GM10847 (cell line): ENCODE results near the gene TOMM22.

ENCODE experiments used
- POLR2A ChIP-seq: IDR thresholded peaks from 2 replicates; pipeline ENCODE4 v1.6.1; 2011; ENCODE audit not compliant: insufficient read length; ENCODE audit errors: extremely low read depth

Gene TOMM22

DNA sequence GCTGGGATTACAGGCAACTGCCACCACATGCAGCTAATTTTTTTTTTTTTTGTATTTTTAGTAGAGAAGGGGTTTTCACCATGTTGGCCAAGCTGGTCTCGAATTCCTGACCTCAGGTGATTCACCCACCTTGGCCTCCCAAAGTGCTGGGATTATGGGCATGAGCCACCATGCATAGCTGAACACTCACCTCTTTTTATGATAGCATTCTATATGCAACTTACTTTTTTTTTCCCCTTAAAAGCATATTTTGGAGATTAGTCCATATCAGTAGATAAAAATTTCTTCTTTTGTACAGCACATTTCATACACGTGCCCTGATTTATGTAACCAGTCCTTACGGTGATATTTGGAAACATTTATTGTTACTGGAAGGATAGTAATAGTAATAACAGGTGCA lies 38.6 kb downstream of the TOMM22 start:
- TF ChIP-seq POLR2A: no peak

DNA sequence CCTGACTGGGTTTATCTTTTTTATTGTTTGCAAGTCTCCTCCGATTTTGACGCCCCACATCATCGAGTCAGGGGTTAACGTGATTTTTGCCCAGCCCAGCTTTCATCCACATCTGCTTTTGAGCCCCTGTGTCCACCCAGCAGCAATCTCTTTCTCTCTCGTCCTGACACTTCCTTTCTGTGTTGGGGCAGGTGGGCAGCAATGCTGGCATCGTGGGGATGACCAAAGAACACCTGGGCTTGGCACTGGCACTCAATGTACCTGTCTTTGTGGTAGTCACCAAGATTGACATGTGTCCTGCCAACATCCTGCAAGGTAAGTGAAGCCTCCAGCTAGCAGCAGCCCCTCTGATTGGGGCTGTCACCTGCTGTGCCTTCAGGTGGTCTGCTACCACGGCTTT lies 39.8 kb downstream of the TOMM22 start:
- TF ChIP-seq POLR2A: no peak

DNA sequence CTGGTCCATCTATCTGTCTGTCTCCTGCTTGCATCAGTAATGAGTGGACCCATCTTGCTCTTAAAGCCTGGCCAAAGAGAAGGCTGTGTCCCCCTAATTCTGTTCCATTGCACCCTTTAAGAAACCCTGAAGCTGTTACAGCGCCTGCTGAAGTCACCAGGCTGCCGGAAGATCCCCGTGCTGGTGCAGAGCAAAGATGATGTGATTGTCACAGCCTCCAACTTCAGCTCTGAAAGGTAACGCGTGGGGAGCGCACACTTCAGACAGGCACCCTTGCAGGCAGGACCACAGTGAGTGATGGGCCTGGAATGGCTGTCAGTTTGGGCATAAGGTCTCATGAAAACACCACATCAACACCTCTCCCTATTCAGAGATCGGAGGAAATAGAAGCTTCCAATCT lies 42.4 kb downstream of the TOMM22 start:
- no peak for TF ChIP-seq POLR2A

DNA sequence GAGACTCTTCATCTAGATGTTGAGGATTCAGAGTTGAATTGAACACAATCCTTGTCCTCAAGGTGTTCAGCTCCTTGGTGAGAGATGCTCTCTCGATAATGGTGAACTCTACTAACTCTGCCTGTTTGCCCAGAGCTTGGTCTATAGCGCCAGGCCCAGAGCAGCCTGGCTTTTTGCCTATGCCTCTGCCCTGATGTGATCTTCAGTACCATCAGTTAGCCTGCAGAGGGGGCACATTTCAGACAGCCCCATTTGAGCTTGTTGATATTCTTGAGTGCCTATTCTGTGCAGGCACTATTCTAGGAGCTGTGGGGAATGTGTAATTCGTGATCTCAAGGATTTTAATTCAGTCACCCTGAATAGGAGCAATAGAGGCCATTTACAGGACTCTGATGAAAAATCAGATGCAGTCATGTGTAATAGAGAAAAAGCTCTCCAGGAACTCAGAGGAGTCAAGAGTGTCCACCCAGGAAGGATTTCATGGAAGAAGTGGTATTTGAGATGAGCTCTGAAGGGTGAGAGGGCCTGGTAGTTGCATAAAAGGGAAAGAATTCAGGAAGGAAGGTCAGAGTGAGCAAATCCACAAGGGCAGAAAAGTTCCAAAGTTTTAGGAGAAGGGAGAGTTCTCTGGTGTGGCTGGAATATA lies 43.3 kb downstream of the TOMM22 start:
- no peak for TF ChIP-seq POLR2A

DNA sequence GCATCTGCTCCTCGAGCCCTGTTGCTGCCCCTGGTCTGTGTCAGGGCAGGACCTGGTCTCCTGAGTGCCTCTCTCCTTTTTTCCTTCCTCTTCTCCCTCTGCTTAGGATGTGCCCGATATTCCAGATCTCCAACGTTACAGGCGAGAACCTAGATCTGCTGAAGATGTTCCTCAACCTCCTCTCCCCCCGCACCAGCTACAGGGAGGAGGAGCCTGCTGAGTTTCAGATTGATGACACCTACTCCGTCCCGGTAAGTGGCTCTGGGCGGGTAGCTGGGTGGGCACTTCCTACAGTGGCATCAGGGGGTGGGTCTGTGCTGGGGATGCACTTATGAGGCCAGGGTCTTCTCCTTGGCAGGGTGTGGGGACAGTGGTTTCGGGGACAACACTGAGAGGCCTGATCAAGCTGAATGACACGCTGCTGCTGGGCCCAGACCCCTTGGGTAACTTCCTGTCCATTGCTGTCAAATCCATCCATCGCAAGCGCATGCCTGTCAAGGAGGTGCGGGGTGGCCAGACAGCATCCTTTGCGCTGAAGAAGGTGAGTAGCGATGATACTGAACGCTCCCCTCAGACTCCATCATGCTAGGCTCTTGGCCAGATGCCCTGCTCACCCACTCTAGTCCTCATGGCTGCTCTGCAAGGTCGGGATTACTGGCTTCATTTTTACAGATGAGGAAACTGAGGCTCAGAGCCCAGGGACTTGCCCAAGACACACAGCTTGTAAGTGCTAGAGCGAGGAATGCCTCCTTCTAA lies 44.3 kb downstream of the TOMM22 start:
- TF ChIP-seq POLR2A: no peak

DNA sequence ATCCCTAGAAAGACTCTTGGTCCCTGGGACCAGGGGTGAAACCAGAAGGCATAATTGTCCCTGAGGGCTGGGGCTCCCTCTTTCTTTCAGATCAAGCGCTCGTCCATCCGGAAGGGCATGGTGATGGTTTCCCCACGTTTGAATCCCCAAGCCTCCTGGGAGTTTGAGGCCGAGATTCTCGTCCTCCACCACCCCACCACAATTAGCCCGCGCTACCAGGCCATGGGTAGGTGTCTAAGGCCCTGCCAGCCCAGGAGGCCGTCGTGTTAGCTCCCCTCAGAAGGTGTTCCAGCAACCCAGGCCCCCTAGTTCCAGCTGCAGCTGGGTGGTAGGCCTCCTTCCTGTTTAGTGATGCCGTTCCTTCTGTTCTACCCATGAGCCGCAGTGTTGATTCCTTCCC lies 45.4 kb downstream of the TOMM22 start:
- TF ChIP-seq POLR2A: no peak

DNA sequence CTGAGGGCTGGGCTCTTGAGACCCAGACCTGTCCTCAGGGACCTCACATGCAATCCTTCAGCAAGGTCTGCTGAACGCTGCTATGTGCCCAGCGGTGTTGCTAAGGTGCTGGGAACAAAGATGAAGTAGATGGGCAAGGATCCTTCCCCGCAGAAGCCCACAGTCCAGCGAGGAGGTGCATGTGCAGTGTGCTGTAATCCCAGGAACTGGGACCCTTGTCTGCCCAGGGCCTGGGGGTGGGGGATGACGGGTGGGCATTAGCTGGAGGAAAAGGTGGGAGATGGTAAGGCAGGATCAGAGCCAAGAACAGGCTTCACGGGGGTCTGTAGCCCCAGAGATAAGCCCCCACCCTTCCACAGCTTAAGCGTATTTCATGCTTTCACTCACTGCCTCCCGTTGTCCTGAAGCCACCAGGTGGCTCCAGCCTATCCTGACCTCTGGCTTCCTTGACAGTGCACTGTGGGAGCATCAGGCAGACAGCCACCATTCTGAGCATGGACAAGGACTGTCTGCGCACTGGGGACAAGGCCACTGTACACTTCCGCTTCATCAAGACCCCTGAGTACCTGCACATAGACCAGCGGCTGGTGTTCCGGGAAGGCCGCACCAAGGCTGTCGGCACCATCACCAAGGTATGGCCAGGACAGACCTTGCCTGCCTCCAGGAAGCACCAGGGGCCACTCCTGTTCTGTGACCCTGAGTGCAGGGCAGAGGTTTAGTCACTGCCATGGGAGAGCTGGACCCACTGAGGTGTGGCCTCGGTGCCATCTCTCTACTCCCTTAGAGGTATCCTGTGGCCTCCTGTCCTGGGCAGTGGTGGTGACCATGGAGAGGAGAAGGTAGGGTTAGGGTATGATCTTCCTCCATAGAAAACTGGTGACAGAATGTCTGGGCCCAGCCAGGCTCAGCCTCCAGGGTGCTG lies 46.0 kb downstream of the TOMM22 start:
- TF ChIP-seq POLR2A: no peak

DNA sequence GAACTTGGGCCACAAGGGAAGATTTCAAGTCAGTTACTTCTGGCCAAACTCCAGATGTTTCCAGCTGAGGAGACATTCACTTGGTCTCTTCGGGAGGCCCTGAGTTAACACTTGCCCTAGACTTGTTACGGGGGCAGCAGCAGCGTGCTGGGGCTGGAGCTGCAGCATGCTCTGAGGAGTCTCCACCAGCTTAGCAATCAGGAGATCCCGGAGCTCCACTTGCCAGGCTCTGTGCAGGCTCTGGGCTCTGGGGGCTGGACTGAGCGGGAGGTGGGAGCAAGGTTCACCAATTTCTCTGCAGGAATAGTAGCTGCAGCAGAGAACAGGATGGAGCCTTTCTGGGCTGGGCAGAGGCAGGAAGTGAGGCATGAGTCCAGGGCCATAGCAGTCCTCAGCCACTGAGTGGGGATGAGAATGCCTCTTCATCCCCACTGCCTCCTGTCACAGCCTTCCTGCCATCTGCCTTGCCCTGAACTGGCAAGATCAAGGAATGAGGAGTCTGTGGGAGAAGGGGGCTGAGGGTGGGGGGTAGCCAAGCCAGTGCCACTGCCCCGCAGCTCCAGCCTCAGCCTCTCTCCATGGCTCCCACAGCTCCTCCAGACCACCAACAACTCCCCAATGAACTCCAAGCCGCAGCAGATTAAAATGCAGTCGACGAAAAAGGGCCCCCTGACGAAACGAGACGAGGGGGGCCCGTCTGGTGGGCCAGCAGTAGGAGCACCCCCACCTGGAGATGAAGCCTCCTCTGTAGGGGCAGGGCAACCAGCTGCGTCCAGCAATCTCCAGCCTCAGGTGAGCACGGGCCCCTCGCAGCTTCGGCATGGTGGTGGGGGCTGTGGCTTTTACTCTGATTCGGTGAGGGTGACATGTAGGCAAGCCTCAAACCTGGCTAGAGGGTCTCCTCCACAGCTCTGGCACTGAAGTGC lies 47.4 kb downstream of the TOMM22 start:
- no peak for TF ChIP-seq POLR2A

DNA sequence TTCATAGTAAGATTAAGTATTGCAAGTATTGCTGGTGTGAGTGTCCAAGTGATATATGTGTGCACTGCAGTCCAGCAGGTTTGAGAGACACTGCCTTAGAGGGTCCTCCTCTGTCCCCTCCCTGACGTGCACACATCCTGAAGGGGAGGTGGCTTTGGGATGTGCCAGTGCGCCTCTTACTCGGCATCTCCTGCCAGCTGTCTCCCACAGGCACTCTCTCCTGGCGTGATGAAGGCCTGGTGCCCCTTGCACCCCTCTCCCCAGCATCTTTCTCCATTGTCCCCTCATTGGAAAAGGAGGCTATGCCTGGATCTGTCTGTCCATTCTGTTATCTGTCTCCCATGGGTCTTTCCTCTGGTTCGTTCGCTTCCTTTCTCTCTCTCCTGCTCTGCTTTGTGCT lies 48.2 kb downstream of the TOMM22 start:
- no peak for TF ChIP-seq POLR2A

DNA sequence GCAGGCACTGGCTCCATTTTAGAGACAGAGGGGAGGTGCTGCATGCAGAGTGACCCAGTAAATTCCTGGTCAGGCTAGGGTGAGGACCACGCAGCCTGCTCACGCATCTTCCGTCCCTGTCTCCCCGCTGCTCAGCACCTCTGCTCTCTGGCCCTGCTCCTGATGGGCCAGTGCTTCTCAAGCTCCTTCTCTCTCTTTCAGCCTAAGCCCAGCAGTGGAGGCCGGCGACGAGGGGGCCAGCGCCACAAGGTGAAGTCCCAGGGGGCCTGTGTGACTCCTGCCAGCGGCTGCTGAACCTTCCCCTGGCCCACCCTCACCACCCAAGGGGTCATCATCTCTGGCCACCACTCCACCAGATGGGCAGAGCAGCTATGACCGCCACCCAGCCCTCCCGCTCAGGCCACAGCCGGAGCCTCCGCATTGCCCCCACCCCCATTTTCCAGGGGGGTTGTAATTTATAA lies 48.7 kb downstream of the TOMM22 start:
- no peak for TF ChIP-seq POLR2A

DNA sequence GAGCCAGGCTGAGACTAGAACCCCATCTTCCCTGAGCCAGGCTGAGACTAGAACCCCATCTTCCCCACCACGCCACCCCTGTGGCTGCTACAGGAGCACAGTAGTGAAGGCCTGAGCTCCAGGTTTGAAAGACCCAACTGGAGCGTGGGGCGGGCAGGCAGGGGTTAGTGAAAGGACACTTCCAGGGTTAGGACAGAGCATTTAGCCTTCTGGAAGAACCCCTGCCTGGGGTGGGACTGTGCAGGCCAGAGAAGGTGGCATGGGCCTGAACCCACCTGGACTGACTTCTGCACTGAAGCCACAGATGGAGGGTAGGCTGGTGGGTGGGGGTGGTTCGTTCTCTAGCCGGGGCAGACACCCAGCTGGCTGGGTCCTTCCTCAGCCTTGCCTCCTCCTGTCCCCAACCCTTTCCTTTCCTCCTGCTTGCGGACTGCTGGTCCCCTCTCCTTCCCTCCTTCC lies 50.0 kb downstream of the TOMM22 start:
- no peak for TF ChIP-seq POLR2A

DNA sequence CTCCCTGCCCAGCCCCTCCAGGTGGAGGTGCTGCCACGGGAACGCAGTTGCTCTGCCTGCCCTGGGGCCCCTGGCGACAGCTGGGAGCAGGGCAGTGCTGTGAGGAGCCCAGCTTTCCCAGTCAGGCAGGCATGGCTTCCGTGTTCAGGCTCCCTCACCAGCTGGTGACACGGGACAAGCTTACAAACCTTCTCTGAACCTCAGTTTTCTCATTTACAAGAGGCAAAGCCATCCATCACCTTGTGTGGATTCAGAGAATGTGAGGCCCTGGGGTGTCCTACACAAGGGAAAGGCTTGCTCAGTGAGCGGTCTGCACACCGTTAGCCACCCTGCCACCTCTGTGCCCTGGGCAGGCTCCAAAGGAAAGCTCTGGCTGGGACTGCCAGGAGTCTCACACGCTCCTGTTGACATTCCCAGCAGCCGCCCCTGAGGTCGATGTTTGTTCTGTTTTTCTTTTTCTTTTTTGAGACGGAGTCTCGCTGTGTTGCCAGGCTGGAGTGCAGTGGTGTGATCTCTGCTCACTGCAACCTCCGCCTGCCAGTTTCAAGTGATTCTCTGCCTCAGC lies 50.6 kb downstream of the TOMM22 start:
- TF ChIP-seq POLR2A: no peak

DNA sequence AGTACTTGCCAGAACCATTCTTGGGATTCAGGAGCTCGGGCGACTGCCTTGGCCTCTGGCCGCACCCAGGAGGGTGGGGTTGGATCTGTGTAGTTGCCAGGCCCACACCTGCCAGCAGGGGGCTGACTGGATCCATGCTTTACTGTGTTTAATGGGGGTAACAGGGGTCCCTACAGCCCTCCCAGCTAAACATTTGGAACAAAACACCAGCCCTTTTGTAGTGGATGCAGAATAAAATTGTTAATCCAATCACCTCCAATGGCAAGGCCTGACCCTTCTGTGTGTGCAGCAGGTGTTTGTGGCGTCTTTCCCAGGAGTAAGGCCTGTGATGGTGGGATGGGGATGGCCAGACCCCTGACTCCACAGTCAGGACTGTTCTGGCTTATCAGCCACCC lies 51.6 kb downstream of the TOMM22 start:
- no peak for TF ChIP-seq POLR2A

DNA sequence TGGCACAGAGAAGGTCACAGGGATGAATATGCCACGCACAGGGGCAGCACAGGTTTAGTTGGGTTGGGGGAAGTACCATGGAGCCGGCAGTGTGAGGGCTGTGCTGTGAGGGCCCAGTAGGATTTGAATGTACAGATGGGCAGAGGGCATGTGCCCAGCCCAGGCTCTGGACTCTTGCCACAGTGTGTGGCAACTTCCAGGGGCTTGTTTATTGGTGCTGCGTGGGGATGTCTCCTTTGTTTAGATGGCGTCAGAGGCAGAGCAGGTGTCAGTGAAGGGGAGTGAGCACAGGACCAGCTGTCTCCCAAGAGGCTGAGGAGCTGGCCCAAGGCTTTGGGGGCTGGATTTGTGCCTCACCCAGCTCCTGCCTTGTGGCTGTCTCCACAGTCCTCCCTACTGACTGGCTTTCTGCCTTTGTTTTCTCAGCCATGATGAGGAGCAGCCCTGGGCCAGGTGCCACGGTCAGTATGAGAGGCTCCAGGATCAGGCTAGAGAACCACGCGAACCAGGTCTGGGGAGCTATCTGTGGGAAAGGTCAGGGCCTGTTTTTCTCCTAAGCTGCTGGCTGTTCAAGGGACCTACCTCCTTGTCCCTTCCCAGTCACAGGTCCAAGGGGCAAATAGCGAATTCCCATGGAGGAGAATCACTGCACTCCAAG lies 52.1 kb downstream of the TOMM22 start:
- no peak for TF ChIP-seq POLR2A
